ENCODE measurements around the gene RTBDN. TPM values are rescaled to one million over a fixed set of nuclear protein-coding genes. Genes with fewer than 3 reads are reported as not detected.

RTBDN gene
- total RNA-seq, 2 experiments from 2014 or later, result not detected

DNA sequence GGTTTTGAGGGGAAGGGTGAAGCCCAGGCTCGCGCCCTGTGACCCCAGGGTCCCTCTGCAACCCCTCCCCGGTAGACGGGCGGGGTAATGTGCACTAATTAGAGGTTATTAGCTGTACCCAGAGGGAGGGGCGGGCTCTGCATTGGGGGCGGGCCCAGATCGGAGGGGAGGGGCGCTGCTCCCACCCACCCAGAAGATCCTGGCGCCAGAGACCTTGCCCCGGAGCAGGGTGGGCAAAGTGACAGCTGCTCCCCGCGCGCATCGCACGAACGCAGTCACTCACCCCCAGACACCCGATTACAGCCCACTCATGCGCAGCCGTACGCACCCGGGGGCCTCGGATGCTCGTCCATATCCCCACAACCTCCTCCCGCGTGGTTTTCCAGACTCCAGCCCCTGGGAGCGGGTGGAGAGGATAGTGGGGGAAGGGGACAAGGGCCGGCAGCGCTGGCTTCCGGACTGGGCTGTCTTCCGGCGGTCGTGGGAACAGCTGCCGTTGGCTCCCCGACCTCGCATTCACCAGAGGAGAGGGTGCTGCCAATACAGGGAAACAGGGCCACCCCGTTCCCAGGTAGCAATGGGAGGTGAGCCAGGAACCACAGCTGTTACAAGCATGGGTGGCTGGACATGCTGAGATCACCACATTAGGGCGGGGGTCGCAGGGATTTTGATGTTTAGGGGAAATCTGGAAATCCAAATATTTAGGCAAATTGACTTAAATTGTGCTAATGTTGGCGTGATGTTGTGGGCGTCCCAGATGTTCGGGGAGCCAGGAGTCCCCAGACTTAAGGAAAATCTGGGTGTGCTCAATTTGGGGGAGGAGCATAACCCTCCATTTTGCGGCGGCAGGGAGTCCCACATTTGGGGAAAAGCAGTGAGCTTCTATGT, 56.1 kb downstream of the RTBDN start:
- Mint-ChIP-seq H3K9me3 (no peaks in the 10 kb centered on the region), H3K4me1 (peaks cover 52% of the 10 kb centered on the region), H3K27ac (peak overlapping the region; percentile 89), H3K27me3 (no peaks in the 10 kb centered on the region), H3K36me3 (ENCODE audit: low read depth) (no peaks in the 10 kb centered on the region), H3K4me3 (peak overlapping the region; percentile 79)
- ChIA-PET CTCF (interaction anchor here (0.6 to 4.8 kb wide), 18 partner anchors 8 to 139 kb away, joined by 3 to 68 read pairs (median 5); partner anchors contain the start of genes JUNB, PRDX2, RNASEH2A and THSD8), POLR2A (interaction anchor here (1.1 to 3.6 kb wide), 2 partner anchors 11 to 14 kb away, joined by 3 to 50 read pairs; partner anchors contain the start of gene JUNB)
- peak; percentile 44 for DNase-seq

- no peaks in the 10 kb centered on the region for H3K36me3 Mint-ChIP-seq (ENCODE audit: low read depth)
- no peaks in the 10 kb centered on the region for H3K27me3 Mint-ChIP-seq
- H3K4me3 Mint-ChIP-seq, result peak overlapping the region; percentile 79
- H3K4me1 Mint-ChIP-seq, result peaks cover 50% of the 10 kb centered on the region
- H3K9me3 Mint-ChIP-seq, result no peaks in the 10 kb centered on the region
- H3K27ac Mint-ChIP-seq, result peak overlapping the region; percentile 89
- DNase-seq, result peak; percentile 77
- ChIA-PET POLR2A (interaction anchor here (1.1 to 3.6 kb wide), 2 partner anchors 12 to 15 kb away, joined by 3 to 50 read pairs; partner anchors contain the start of gene JUNB), CTCF (interaction anchor here (1.0 to 4.8 kb wide), 16 partner anchors 9 to 70 kb away, joined by 3 to 68 read pairs (median 6); partner anchors contain the start of genes JUNB and RNASEH2A)
These were observed 57.0 kb downstream of the RTBDN start for GRCh38 chr19:12777217-12778016.

Small RNA genes within 50 kb of the gene (microRNA-seq; reads per million reads assigned to microRNA genes)
- not detected for gene MIR5684 (ENCODE audit: borderline microRNAs expressed, borderline replicate concordance)
- gene MIR6794 (ENCODE audit: borderline microRNAs expressed, borderline replicate concordance), result not detected

Other genes starting within 250 kb of the RTBDN start
- gene ZNF490, start 223.8 kb downstream of the RTBDN start, total RNA-seq, result 10 to 100 TPM; 15.1 to 15.8 TPM
- 10 to 100 TPM; 31.3 to 37.3 TPM for gene ZNF791, start 223.7 kb downstream of the RTBDN start, total RNA-seq
- 100 to 1,000 TPM; 130 to 143 TPM for gene MAN2B1, start 167.8 kb downstream of the RTBDN start, total RNA-seq
- gene WDR83, start 167.8 kb downstream of the RTBDN start, total RNA-seq, result 10 to 100 TPM; 14.4 to 19.6 TPM
- gene DHPS, start 152.7 kb downstream of the RTBDN start, total RNA-seq, result 100 to 1,000 TPM in 1 of 2 experiments, 10 to 100 TPM in 1; 89.9 to 102 TPM
- gene GNG14, start 146.6 kb downstream of the RTBDN start, total RNA-seq, result not detected
- gene FBXW9, start 137.9 kb downstream of the RTBDN start, total RNA-seq, result 1 to 10 TPM; 5.3 to 5.9 TPM
- 10 to 100 TPM; 80.5 to 90.7 TPM for gene TNPO2, start 110.6 kb downstream of the RTBDN start, total RNA-seq
- 100 to 1,000 TPM; 222 to 226 TPM for gene TRIR, start 99.9 kb downstream of the RTBDN start, total RNA-seq
- gene GET3, start 97.1 kb downstream of the RTBDN start, total RNA-seq, result 10 to 100 TPM; 67.2 to 68.3 TPM
- not detected for gene BEST2, start 82.8 kb downstream of the RTBDN start, total RNA-seq
- 10 to 100 TPM; 13.9 to 14.0 TPM for gene HOOK2, start 59.0 kb downstream of the RTBDN start, total RNA-seq
- 10 to 100 TPM; 66.7 to 78.4 TPM for gene JUNB, start 43.1 kb downstream of the RTBDN start, total RNA-seq
- gene PRDX2, start 32.8 kb downstream of the RTBDN start, total RNA-seq, result 100 to 1,000 TPM; 274 to 288 TPM
- 10 to 100 TPM; 27.0 to 31.1 TPM for gene THSD8, start 32.5 kb downstream of the RTBDN start, total RNA-seq
- gene RNASEH2A, start 28.0 kb downstream of the RTBDN start, total RNA-seq, result 10 to 100 TPM; 34.9 to 39.3 TPM
- under 1 TPM; 0.35 to 0.67 TPM for gene MAST1, start 3.9 kb upstream of the RTBDN start, total RNA-seq
- 10 to 100 TPM; 28.8 to 30.0 TPM for gene DNASE2, start 46.9 kb upstream of the RTBDN start, total RNA-seq
- under 1 TPM in 1 of 2 experiments, not detected in 1; 0.20 TPM for gene KLF1, start 52.6 kb upstream of the RTBDN start, total RNA-seq
- 10 to 100 TPM; 35.4 to 41.7 TPM for gene GCDH, start 56.6 kb upstream of the RTBDN start, total RNA-seq
- 1 to 10 TPM; 3.2 to 4.5 TPM for gene SYCE2, start 84.7 kb upstream of the RTBDN start, total RNA-seq
- 10 to 100 TPM; 85.7 to 90.6 TPM for gene FARSA, start 99.1 kb upstream of the RTBDN start, total RNA-seq
- gene CALR, start 104.0 kb upstream of the RTBDN start, total RNA-seq, result 100 to 1,000 TPM; 726 to 779 TPM
- 100 to 1,000 TPM; 120 to 131 TPM for gene RAD23A, start 111.3 kb upstream of the RTBDN start, total RNA-seq
- 10 to 100 TPM; 14.9 to 16.5 TPM for gene GADD45GIP1, start 122.6 kb upstream of the RTBDN start, total RNA-seq
- under 1 TPM; 0.15 to 0.20 TPM for gene DAND5, start 135.0 kb upstream of the RTBDN start, total RNA-seq
- gene NFIX, start 160.9 kb upstream of the RTBDN start, total RNA-seq, result 1 to 10 TPM; 1.2 to 1.5 TPM